MM.1S (cell line): Measurements from ENCODE around the gene MLC1.

Experiments
- DNase-seq: peaks from one replicate; pipeline ENCODE4 v3.0.0-alpha.2; 2015
- H2AFZ ChIP-seq: fragments of 300-600 bp; sonication (generic); 2 replicates; pipeline ENCODE4 v1.6.0; 2016; ENCODE audit warnings: antibody characterized with exemption, low read length
- H3F3A ChIP-seq: fragments of 300-600 bp; sonication (generic); 2 replicates; pipeline ENCODE4 v1.6.1; 2016; ENCODE audit warnings: mild to moderate bottlenecking, antibody characterized with exemption, low read length, moderate library complexity, mixed read lengths; ENCODE audit not compliant: insufficient read depth
- H3K27ac ChIP-seq: fragments of 300-600 bp; sonication (generic); 2 replicates; pipeline ENCODE4 v1.5.1; 2016; ENCODE audit warnings: mild to moderate bottlenecking, low read length
- H3K27me3 ChIP-seq: fragments of 300-600 bp; sonication (generic); replicated peaks from 2 replicates; pipeline ENCODE4 v1.6.0; 2016; ENCODE audit warnings: low read length; ENCODE audit not compliant: insufficient read depth
- H3K36me3 ChIP-seq: fragments of 300-600 bp; sonication (generic); replicated peaks from 2 replicates; pipeline ENCODE4 v1.6.1; 2016; ENCODE audit warnings: mild to moderate bottlenecking, low read length, mixed read lengths; ENCODE audit not compliant: insufficient read depth
- H3K4me1 ChIP-seq: fragments of 300-600 bp; sonication (generic); 2 replicates; pipeline ENCODE4 v1.6.1; 2016; ENCODE audit warnings: low read length, mixed read lengths
- H3K4me2 ChIP-seq: fragments of 300-600 bp; sonication (generic); 2 replicates; pipeline ENCODE4 v1.6.0; 2016; ENCODE audit warnings: low read depth, low read length
- H3K4me3 ChIP-seq: fragments of 300-600 bp; sonication (generic); 2 replicates; pipeline ENCODE4 v1.5.1; 2016; ENCODE audit warnings: low read length, mixed read lengths
- H3K79me2 ChIP-seq: fragments of 300-600 bp; sonication (generic); 2 replicates; pipeline ENCODE4 v1.6.1; 2016; ENCODE audit warnings: mixed run types, low read length, mixed read lengths
- H3K9ac ChIP-seq: fragments of 300-600 bp; sonication (generic); 2 replicates; pipeline ENCODE4 v1.6.1; 2016; ENCODE audit warnings: low read length, mixed read lengths
- H3K9me2 ChIP-seq: fragments of 300-600 bp; sonication (generic); replicated peaks from 2 replicates; pipeline ENCODE4 v1.6.1; 2016; ENCODE audit warnings: mild to moderate bottlenecking, low read length, mixed read lengths; ENCODE audit not compliant: insufficient read depth
- H3K9me3 ChIP-seq: fragments of 300-600 bp; sonication (generic); replicated peaks from 2 replicates; pipeline ENCODE4 v1.6.1; 2016; ENCODE audit warnings: mild to moderate bottlenecking, low read length, mixed read lengths; ENCODE audit not compliant: insufficient read depth
- H4K20me1 ChIP-seq: fragments of 300-600 bp; sonication (generic); 2 replicates; pipeline ENCODE4 v1.6.1; 2016; ENCODE audit warnings: mild to moderate bottlenecking, low read length, moderate library complexity, mixed read lengths; ENCODE audit not compliant: insufficient read depth
- CTCF ChIP-seq: fragments of 300-600 bp; sonication (generic); IDR thresholded peaks from 2 replicates; pipeline ENCODE4 v1.5.1; 2016; ENCODE audit warnings: antibody characterized with exemption, low read length, mixed read lengths
- EZH2 ChIP-seq: fragments of 300-600 bp; sonication (generic); optimal IDR thresholded peaks from 2 replicates; pipeline ENCODE3; 2017; ENCODE audit warnings: low read depth, mild to moderate bottlenecking, antibody characterized with exemption, low read length, mixed read lengths
- EZH2phosphoT487 ChIP-seq: fragments of 300-600 bp; sonication (generic); IDR thresholded peaks from 2 replicates; pipeline ENCODE4 v1.6.1; 2018; ENCODE audit warnings: antibody characterized with exemption, low read length

Gene MLC1

DNA sequence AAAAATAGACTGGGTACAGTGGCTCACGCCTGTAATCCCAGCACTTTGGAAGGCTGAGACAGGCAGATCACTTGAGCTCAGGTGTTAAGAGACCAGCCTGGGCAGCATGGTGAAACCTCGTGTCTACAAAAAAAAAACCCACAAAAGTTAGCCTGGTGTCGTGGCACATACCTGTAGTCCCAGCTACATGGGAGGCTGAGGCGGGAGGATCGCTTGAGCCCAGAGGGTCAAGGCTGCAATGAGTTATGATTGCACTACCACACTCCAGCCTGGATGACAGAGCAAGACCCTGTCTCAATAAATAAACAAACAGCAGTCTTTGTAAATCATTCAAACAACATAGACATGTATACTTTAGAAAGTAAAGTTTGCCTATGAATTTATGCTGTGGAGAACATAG, 7.1 kb upstream of the MLC1 start:
- Histone ChIP-seq H4K20me1 (no peaks in the 10 kb centered on the region), H2AFZ (no peak overlapping the region), H3K4me1 (no peaks in the 10 kb centered on the region), H3K4me2 (no peak overlapping the region), H3K9me2 (no peaks in the 10 kb centered on the region), H3F3A (no peaks in the 10 kb centered on the region), H3K79me2 (no peaks in the 10 kb centered on the region), H3K4me3 (no peak overlapping the region), H3K9ac (no peak overlapping the region), H3K9me3 (no peaks in the 10 kb centered on the region), H3K27me3 (peaks cover 55% of the 10 kb centered on the region), H3K27ac (no peak overlapping the region), H3K36me3 (no peaks in the 10 kb centered on the region)
- TF ChIP-seq EZH2 = no peak
- TF ChIP-seq EZH2phosphoT487 = no peak
- TF ChIP-seq CTCF = no peak
- DNase-seq = no peak

DNA sequence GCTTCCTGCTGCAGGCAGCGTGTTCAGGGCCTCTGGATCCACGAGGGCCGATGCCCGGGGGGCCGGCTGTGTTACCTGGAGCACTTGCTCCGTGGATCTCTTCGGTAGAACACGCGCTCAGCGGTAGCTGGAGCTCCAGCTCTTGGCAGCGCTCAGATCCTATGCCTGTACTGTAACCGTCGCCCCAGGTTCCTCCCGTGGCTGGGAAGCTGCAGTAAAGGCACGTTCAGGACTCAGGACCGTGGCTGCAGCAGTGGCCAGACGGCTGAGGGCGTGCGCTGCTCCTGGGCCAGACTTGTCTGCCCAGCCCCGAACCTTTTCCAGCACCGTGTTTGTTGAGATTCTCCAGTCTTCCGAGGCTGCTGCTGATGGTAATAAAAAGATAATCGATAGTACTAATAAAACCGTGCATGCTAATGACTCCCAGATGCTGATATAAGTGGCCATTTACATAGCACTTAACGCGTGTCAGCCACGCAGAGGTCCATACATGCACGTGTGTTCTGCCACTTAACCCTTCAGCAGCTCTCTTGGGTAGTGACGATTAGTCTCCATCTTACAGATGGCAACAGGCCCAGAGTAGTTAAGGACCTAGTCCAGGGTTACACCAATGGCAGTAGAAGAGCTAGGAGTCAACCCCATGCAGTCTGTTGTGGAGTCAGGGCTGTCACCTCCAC, 6.0 kb upstream of the MLC1 start:
- Histone ChIP-seq H3K79me2 (no peaks in the 10 kb centered on the region), H2AFZ (no peak overlapping the region), H3K27me3 (peaks cover 55% of the 10 kb centered on the region), H3K9ac (no peak overlapping the region), H3K4me3 (no peak overlapping the region), H4K20me1 (no peaks in the 10 kb centered on the region), H3K9me3 (no peaks in the 10 kb centered on the region), H3K36me3 (no peaks in the 10 kb centered on the region), H3K27ac (no peak overlapping the region), H3K4me2 (no peak overlapping the region), H3K9me2 (no peaks in the 10 kb centered on the region), H3K4me1 (no peaks in the 10 kb centered on the region), H3F3A (no peaks in the 10 kb centered on the region)
- TF ChIP-seq CTCF (no peak), EZH2phosphoT487 (no peak), EZH2 (no peak)
- no peak for DNase-seq

- no peaks in the 10 kb centered on the region for H3F3A ChIP-seq
- H4K20me1 ChIP-seq = no peaks in the 10 kb centered on the region
- H3K79me2 ChIP-seq = no peaks in the 10 kb centered on the region
- H3K9me2 ChIP-seq = no peaks in the 10 kb centered on the region
- H3K4me2 ChIP-seq = no peak overlapping the region
- TF ChIP-seq EZH2 (no peak), EZH2phosphoT487 (no peak), CTCF (no peak)
- no peak for DNase-seq
- H3K9me3 ChIP-seq = no peaks in the 10 kb centered on the region
- H3K4me1 ChIP-seq = no peaks in the 10 kb centered on the region
- H3K27me3 ChIP-seq = peaks cover 51% of the 10 kb centered on the region
- H3K27ac ChIP-seq = no peak overlapping the region
- H2AFZ ChIP-seq = no peak overlapping the region
- no peak overlapping the region for H3K4me3 ChIP-seq
- no peak overlapping the region for H3K9ac ChIP-seq
- H3K36me3 ChIP-seq = no peaks in the 10 kb centered on the region
Measured at GRCh38 chr22:50090412-50090714, 5.1 kb upstream of the MLC1 start.
